Mesothelial cell of epicardium (in vitro differentiated cells): Measurements from ENCODE around the gene LMCD1. TPM values are rescaled to one million over a fixed set of nuclear protein-coding genes. Genes with fewer than 3 reads are reported as not detected.

Experiments used
- DNase-seq, 2 experiments: peaks; one replicate each; pipeline ENCODE4 v3.0.0; 2021; ENCODE audit warnings: low spot score in 2 of 2; ENCODE audit not compliant: unreplicated experiment in 2 of 2
- H3K27ac Mint-ChIP-seq: 2 replicates; pipeline ENCODE4 v1.8.0; 2021; ENCODE audit warnings: mixed read lengths
- H3K27me3 Mint-ChIP-seq: 2 replicates; pipeline ENCODE4 v1.8.0; 2021; ENCODE audit warnings: low read depth, mixed read lengths
- H3K36me3 Mint-ChIP-seq: 2 replicates; pipeline ENCODE4 v1.8.0; 2021; ENCODE audit warnings: mixed read lengths
- H3K4me1 Mint-ChIP-seq: 2 replicates; pipeline ENCODE4 v1.8.0; 2021; ENCODE audit warnings: mixed read lengths
- H3K4me3 Mint-ChIP-seq: 2 replicates; pipeline ENCODE4 v1.8.0; 2021; ENCODE audit warnings: mild to moderate bottlenecking, moderate library complexity, mixed read lengths
- H3K9me3 Mint-ChIP-seq: 2 replicates; pipeline ENCODE4 v1.8.0; 2021; ENCODE audit warnings: mixed read lengths
- CTCF ChIP-seq: fragments of 200-600 bp; sonication (generic); IDR thresholded peaks from one replicate; pipeline ENCODE4 v1.5.0; 2021; ENCODE audit warnings: antibody characterized with exemption; ENCODE audit not compliant: unreplicated experiment
- total RNA-seq: library from RNA; stranded (reverse); gene quantifications from 3 replicates; pipeline ENCODE4 v1.2.1, GENCODE V29; 2021

Gene LMCD1
- total RNA-seq, 1 donor from 2014 or later, result 20.8 TPM

GRCh38 chr3:8457039-8457438 is 44.6 kb upstream of the LMCD1 start:
- H3K27ac Mint-ChIP-seq, result no peak overlapping the region
- peaks cover 6% of the 10 kb centered on the region for H3K4me1 Mint-ChIP-seq
- no peak overlapping the region for H3K4me3 Mint-ChIP-seq
- no peaks in the 10 kb centered on the region for H3K27me3 Mint-ChIP-seq
- TF ChIP-seq CTCF, result no peak
- no peak for DNase-seq
- no peaks in the 10 kb centered on the region for H3K36me3 Mint-ChIP-seq
- H3K9me3 Mint-ChIP-seq, result no peaks in the 10 kb centered on the region

- Mint-ChIP-seq H3K27ac (no peak overlapping the region), H3K9me3 (no peaks in the 10 kb centered on the region), H3K36me3 (no peaks in the 10 kb centered on the region), H3K4me3 (no peak overlapping the region), H3K27me3 (no peaks in the 10 kb centered on the region), H3K4me1 (peaks cover 6% of the 10 kb centered on the region)
- no peak for TF ChIP-seq CTCF
- DNase-seq, result no peak
These were observed 43.4 kb upstream of the LMCD1 start for GRCh38 chr3:8458238-8458661.

- Mint-ChIP-seq H3K27me3 (no peaks in the 10 kb centered on the region), H3K4me1 (peaks cover 6% of the 10 kb centered on the region), H3K36me3 (no peaks in the 10 kb centered on the region), H3K27ac (no peak overlapping the region), H3K9me3 (peaks cover under 1% of the 10 kb centered on the region), H3K4me3 (no peak overlapping the region)
- TF ChIP-seq CTCF, result no peak
- no peak for DNase-seq
These were observed 42.9 kb upstream of the LMCD1 start for GRCh38 chr3:8458711-8459110.

GRCh38 chr3:8460050-8460708 is 41.4 kb upstream of the LMCD1 start:
- Mint-ChIP-seq H3K27me3 (no peaks in the 10 kb centered on the region), H3K4me3 (no peak overlapping the region), H3K9me3 (peaks cover 3% of the 10 kb centered on the region), H3K27ac (no peak overlapping the region), H3K36me3 (no peaks in the 10 kb centered on the region), H3K4me1 (peaks cover 6% of the 10 kb centered on the region)
- no peak for DNase-seq
- no peak for TF ChIP-seq CTCF

GRCh38 chr3:8460815-8461456 is 40.7 kb upstream of the LMCD1 start:
- Mint-ChIP-seq H3K4me3 (no peak overlapping the region), H3K9me3 (peaks cover 3% of the 10 kb centered on the region), H3K27me3 (no peaks in the 10 kb centered on the region), H3K27ac (peak overlapping the region; percentile 2), H3K36me3 (no peaks in the 10 kb centered on the region), H3K4me1 (peaks cover 6% of the 10 kb centered on the region)
- no peak for DNase-seq
- no peak for TF ChIP-seq CTCF
